Hepatocyte (in vitro differentiated cells): ENCODE measurements around the gene HMX2. TPM values are rescaled to one million over a fixed set of nuclear protein-coding genes. Genes with fewer than 3 reads are reported as not detected.

Source experiments
- DNase-seq: peaks from one replicate; pipeline ENCODE4 v3.0.0-alpha.2; 2016; ENCODE audit warnings: low spot score
- H2AFZ ChIP-seq: fragments of 200-600 bp; sonication (generic); 2 replicates; pipeline ENCODE4 v1.6.0; 2016; ENCODE audit warnings: antibody characterized with exemption, mild to moderate bottlenecking
- H3K27ac ChIP-seq: fragments of 200-600 bp; sonication (generic); 2 replicates; pipeline ENCODE4 v1.5.1; 2016; ENCODE audit warnings: mild to moderate bottlenecking
- H3K27me3 ChIP-seq: fragments of 200-600 bp; sonication (generic); 2 replicates; pipeline ENCODE4 v1.6.1; 2016
- H3K36me3 ChIP-seq: fragments of 200-600 bp; sonication (generic); replicated peaks from 2 replicates; pipeline ENCODE4 v1.5.1; 2016; ENCODE audit warnings: low read depth; ENCODE audit not compliant: insufficient read depth
- H3K4me1 ChIP-seq: fragments of 200-600 bp; sonication (generic); 2 replicates; pipeline ENCODE4 v1.5.1; 2016; ENCODE audit warnings: mild to moderate bottlenecking, moderate library complexity; ENCODE audit not compliant: insufficient read depth
- H3K4me2 ChIP-seq: fragments of 200-600 bp; sonication (generic); 2 replicates; pipeline ENCODE4 v1.6.0; 2016
- H3K4me3 ChIP-seq: fragments of 200-600 bp; sonication (generic); 2 replicates; pipeline ENCODE4 v1.5.1; 2016; ENCODE audit warnings: mild to moderate bottlenecking
- H3K79me2 ChIP-seq: fragments of 200-600 bp; sonication (generic); 2 replicates; pipeline ENCODE4 v1.6.0; 2017; ENCODE audit warnings: mild to moderate bottlenecking
- H3K9me2 ChIP-seq: fragments of 200-600 bp; sonication (generic); replicated peaks from 2 replicates; pipeline ENCODE4 v1.6.0; 2017; ENCODE audit warnings: mild to moderate bottlenecking; ENCODE audit not compliant: insufficient read depth
- H3K9me3 ChIP-seq: fragments of 200-600 bp; sonication (generic); 2 replicates; pipeline ENCODE4 v1.5.1; 2016; ENCODE audit warnings: low read depth, mild to moderate bottlenecking
- H4K20me1 ChIP-seq: fragments of 200-600 bp; sonication (generic); 2 replicates; pipeline ENCODE4 v1.6.0; 2016; ENCODE audit warnings: mild to moderate bottlenecking; ENCODE audit not compliant: insufficient read depth, poor library complexity, severe bottlenecking
- CTCF ChIP-seq: fragments of 200-600 bp; sonication (generic); IDR thresholded peaks from 2 replicates; pipeline ENCODE4 v1.5.1; 2016; ENCODE audit warnings: antibody characterized with exemption, mild to moderate bottlenecking; ENCODE audit not compliant: poor library complexity
- EZH2 ChIP-seq: fragments of 200-600 bp; sonication (generic); IDR thresholded peaks from 2 replicates; pipeline ENCODE4 v1.6.1; 2016; ENCODE audit warnings: antibody characterized with exemption, mild to moderate bottlenecking, borderline replicate concordance
- EZH2phosphoT487 ChIP-seq: fragments of 200-600 bp; sonication (generic); IDR thresholded peaks from one replicate; pipeline ENCODE4 v1.6.1; 2018; ENCODE audit warnings: antibody characterized with exemption, mild to moderate bottlenecking, low read depth, moderate library complexity; ENCODE audit not compliant: unreplicated experiment, severe bottlenecking
- WGBS: methylation state at CpG from one replicate; pipeline ENCODE4 v1.1.6; 2016; ENCODE audit warnings: low lambda C conversion rate; ENCODE audit errors: missing lambda C conversion rate; 5-methylcytosine and 5-hydroxymethylcytosine counted together
- polyA plus RNA-seq: library from polyadenylated mRNA; unstranded; fragments of >200 nt; fragmentation: Nextera tagmentation; extraction: Ambion mirVana; gene quantifications from 2 replicates; pipeline ENCODE4 v1.2.1, GENCODE V29; 2016
- total RNA-seq: library from RNA; depleted of rRNA; stranded (reverse); fragments of >200 nt; gene quantifications from 2 replicates; pipeline ENCODE4 v1.2.3, GENCODE V29; 2014

HMX2 gene
- total and polyA plus RNA-seq, 2 experiments from 2014 or later: not detected

GRCh38 chr10:123151737-123152135 lies 3.8 kb downstream of the HMX2 start:
- H2AFZ ChIP-seq: no peak overlapping the region
- WGBS: 22% methylated on average over 7 of the region's 7 CpGs
- H3K4me1 ChIP-seq: peaks cover 21% of the 10 kb centered on the region
- H3K4me2 ChIP-seq: no peak overlapping the region
- no peak overlapping the region for H3K27ac ChIP-seq
- peaks cover 66% of the 10 kb centered on the region for H3K27me3 ChIP-seq
- no peaks in the 10 kb centered on the region for H3K36me3 ChIP-seq
- no peaks in the 10 kb centered on the region for H4K20me1 ChIP-seq
- no peak for DNase-seq
- no peak overlapping the region for H3K4me3 ChIP-seq
- no peaks in the 10 kb centered on the region for H3K9me2 ChIP-seq
- H3K9me3 ChIP-seq: no peaks in the 10 kb centered on the region
- TF ChIP-seq CTCF (no peak), EZH2phosphoT487 (no peak)
- H3K79me2 ChIP-seq: peaks cover 20% of the 10 kb centered on the region

GRCh38 chr10:123153486-123154091 lies 5.7 kb downstream of the HMX2 start:
- no peaks in the 10 kb centered on the region for H3K36me3 ChIP-seq
- H3K79me2 ChIP-seq: peaks cover 35% of the 10 kb centered on the region
- H3K9me2 ChIP-seq: no peaks in the 10 kb centered on the region
- H3K9me3 ChIP-seq: no peaks in the 10 kb centered on the region
- DNase-seq: no peak
- H3K27ac ChIP-seq: no peak overlapping the region
- peaks cover 48% of the 10 kb centered on the region for H3K27me3 ChIP-seq
- TF ChIP-seq CTCF: no peak
- no peak for TF ChIP-seq EZH2phosphoT487
- TF ChIP-seq EZH2: no peak
- H4K20me1 ChIP-seq: peaks cover 5% of the 10 kb centered on the region
- H2AFZ ChIP-seq: no peak overlapping the region
- H3K4me1 ChIP-seq: peaks cover 21% of the 10 kb centered on the region
- no peak overlapping the region for H3K4me3 ChIP-seq
- 41% methylated on average over 9 of the region's 9 CpGs for WGBS
- H3K4me2 ChIP-seq: no peak overlapping the region

GRCh38 chr10:123154092-123154710 lies 6.3 kb downstream of the HMX2 start, which contains the start of gene BUB3:
BUB3 (plus strand) TSS chr10:123154402; CDS start chr10:123154918, 516 bp downstream.
- H3K36me3 ChIP-seq: no peaks in the 10 kb centered on the region
- peaks cover 41% of the 10 kb centered on the region for H3K79me2 ChIP-seq
- peak within 1 kb of the TSS; percentile 86 for H3K27ac ChIP-seq
- H2AFZ ChIP-seq: peak within 1 kb of the TSS; percentile 80
- H3K4me2 ChIP-seq: peak within 1 kb of the TSS; percentile 83
- 4% methylated on average over 43 of the region's 50 CpGs for WGBS
- peaks cover 42% of the 10 kb centered on the region for H3K27me3 ChIP-seq
- H3K9me2 ChIP-seq: no peaks in the 10 kb centered on the region
- TF ChIP-seq EZH2phosphoT487: no peak
- no peak for TF ChIP-seq EZH2
- no peak for TF ChIP-seq CTCF
- H4K20me1 ChIP-seq: peaks cover 7% of the 10 kb centered on the region
- peaks cover 21% of the 10 kb centered on the region for H3K4me1 ChIP-seq
- peak within 1 kb of the TSS; percentile 57 for H3K4me3 ChIP-seq
- no peaks in the 10 kb centered on the region for H3K9me3 ChIP-seq
- DNase-seq: peak; percentile 99
